Stimulated activated naive CD8-positive, alpha-beta T cell treated with anti-CD3 and anti-CD28 coated beads, Interleukin-15, Interleukin-2, amounts not matched to agents 100 ng/mL and 50 ng/mL, for 24 hours (primary cell): ENCODE data around the gene SEMA7A.

Experiments
- H3K27ac Mint-ChIP-seq: one replicate; pipeline ENCODE4 v1.8.0; 2021; ENCODE audit warnings: mild to moderate bottlenecking, mixed read lengths
- H3K27me3 Mint-ChIP-seq: one replicate; pipeline ENCODE4 v1.8.0; 2021; ENCODE audit warnings: mixed read lengths
- H3K36me3 Mint-ChIP-seq: one replicate; pipeline ENCODE4 v1.8.0; 2021; ENCODE audit warnings: low read depth, mixed read lengths
- H3K4me1 Mint-ChIP-seq: one replicate; pipeline ENCODE4 v1.8.0; 2021; ENCODE audit warnings: low read depth, mixed read lengths
- H3K4me3 Mint-ChIP-seq: one replicate; pipeline ENCODE4 v1.8.0; 2021; ENCODE audit warnings: mild to moderate bottlenecking, mixed read lengths
- H3K9me3 Mint-ChIP-seq: one replicate; pipeline ENCODE4 v1.8.0; 2021; ENCODE audit warnings: mixed read lengths

SEMA7A gene

DNA sequence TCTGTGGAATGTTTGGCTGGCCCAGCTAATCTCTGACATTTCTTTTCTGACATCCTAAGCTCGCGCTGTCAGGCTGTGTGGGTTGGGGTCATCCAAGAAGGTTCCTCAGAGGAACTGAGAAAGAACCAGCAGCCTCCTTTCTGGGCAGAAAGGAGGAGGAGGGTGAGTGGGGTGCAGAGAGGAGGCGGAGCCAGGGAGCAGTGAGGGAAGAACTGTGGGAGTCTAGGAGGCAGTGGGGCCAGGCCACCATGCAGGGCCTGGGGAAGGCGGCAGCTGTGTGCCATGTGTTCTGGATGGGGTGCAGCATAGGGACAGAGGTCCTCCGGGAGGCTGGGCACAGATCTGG is 5.3 kb downstream of the SEMA7A start:
- Mint-ChIP-seq H3K9me3 (no peaks in the 10 kb centered on the region), H3K27me3 (no peaks in the 10 kb centered on the region), H3K27ac (peak overlapping the region; percentile 79), H3K4me3 (peak overlapping the region; percentile 95), H3K4me1 (peaks cover 87% of the 10 kb centered on the region), H3K36me3 (peaks cover 87% of the 10 kb centered on the region)

DNA sequence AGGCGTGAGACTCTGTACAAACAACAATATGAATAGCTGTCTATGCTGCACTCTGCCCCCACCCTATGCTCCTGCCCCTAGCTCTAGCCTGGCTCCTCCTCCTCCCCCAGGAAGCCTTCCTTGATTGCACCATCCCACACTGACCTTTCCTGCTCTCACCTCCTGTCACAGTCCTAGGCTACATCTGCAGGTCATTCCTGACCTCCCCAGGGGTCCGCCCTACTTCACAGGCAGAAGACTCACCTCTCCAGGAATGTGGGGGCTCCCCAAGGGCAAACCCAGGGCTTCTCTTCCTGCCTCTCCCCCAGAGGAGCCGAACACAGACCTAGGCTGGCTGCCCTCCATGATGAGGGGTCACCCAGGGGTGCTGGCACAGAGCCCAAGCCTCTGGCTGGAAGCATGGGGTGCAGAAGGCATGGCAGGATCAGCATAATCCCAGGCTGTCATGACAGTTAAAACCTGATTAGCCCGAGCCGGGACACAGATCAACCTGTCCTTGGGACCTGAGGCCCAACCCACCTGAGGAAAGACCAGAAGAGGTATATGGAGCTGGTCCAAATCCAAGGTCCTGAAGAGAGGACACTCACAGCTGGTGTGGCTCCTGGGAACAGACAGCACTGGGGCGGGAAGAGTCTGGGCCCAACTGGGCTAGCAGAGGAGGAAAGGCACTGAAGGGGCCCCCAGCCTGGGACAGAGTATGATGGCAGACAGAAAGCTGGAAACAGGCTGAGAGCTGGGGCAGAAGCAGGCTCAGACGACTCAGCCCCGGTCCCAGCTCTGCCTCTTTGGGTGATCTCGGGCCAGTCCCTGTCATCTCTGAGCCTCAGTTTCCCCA is 5.9 kb downstream of the SEMA7A start:
- peak overlapping the region; percentile 79 for H3K27ac Mint-ChIP-seq
- peaks cover 93% of the 10 kb centered on the region for H3K4me1 Mint-ChIP-seq
- peak overlapping the region; percentile 95 for H3K4me3 Mint-ChIP-seq

DNA sequence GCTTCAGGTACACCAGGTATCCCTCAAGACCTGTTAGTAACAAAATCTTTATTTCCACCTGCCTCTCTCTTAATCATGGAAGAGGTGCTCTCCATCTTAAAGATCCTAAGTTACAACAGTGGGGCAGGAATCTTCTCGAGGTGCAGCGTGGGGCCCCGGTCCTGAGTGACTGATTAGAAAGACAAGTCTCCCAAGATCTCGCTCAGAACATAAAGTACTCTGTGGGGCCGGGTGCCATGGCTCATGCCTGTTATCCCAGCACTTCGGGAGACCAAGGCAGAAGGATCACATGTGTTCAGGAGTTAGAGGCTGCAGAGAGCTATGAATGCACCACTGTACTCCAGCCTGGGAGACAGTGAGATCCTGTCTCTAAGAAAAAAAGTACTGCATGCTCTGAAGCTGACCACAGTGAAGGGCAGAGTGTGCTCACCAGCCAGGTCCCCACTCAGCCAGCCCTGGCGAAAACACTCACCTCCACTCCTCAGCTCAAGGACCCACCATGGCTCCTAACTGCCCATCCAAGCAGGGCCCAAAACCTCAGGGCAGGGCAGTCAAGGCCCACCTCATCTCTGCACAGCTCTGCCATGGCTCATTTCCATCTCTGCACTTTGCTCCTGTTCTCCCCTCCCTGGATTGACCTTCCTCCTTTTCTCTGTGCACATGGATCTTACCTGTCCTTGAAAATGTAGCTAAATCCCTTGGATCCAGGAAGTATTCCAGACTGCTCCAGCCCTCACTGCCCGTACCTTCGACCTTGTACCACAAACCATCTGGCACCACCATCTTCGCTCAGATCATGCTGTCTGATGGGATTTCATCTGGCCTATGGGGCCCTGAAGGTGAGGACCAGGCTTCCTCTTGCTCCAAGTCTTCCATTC is 7.1 kb downstream of the SEMA7A start:
- no peaks in the 10 kb centered on the region for H3K9me3 Mint-ChIP-seq
- peak overlapping the region; percentile 69 for H3K4me3 Mint-ChIP-seq
- H3K27ac Mint-ChIP-seq: peak overlapping the region; percentile 93

More for the DNA sequence above, 5.9 kb downstream of the SEMA7A start:
- Mint-ChIP-seq H3K27me3 (no peaks in the 10 kb centered on the region), H3K9me3 (no peaks in the 10 kb centered on the region), H3K36me3 (peaks cover 91% of the 10 kb centered on the region)

DNA sequence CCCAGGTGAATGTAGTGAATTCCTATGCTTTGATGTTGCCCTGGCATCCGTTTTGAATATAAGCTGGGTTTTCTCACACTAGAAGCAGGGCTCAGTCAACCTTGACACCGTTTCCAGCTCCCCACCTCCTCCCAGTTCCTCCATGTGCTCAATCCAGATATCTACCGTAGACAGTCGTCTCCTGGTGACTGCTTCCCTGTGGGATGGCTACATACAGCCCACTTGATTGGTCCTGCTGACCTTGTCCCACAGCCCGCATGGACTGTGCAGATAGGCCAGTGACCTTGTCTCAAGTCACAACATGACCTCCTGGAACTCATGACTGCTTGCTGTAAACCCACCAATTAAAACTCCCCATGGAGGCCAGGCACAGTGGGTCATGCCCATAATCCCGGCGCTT is 8.1 kb downstream of the SEMA7A start:
- peaks cover 85% of the 10 kb centered on the region for H3K36me3 Mint-ChIP-seq
- no peaks in the 10 kb centered on the region for H3K9me3 Mint-ChIP-seq
- H3K4me1 Mint-ChIP-seq: peaks cover 97% of the 10 kb centered on the region
- H3K27ac Mint-ChIP-seq: peak overlapping the region; percentile 93
- peak overlapping the region; percentile 53 for H3K4me3 Mint-ChIP-seq
- no peaks in the 10 kb centered on the region for H3K27me3 Mint-ChIP-seq

More for the DNA sequence above, 7.1 kb downstream of the SEMA7A start:
- Mint-ChIP-seq H3K4me1 (peaks cover 97% of the 10 kb centered on the region), H3K27me3 (no peaks in the 10 kb centered on the region), H3K36me3 (peaks cover 86% of the 10 kb centered on the region)

DNA sequence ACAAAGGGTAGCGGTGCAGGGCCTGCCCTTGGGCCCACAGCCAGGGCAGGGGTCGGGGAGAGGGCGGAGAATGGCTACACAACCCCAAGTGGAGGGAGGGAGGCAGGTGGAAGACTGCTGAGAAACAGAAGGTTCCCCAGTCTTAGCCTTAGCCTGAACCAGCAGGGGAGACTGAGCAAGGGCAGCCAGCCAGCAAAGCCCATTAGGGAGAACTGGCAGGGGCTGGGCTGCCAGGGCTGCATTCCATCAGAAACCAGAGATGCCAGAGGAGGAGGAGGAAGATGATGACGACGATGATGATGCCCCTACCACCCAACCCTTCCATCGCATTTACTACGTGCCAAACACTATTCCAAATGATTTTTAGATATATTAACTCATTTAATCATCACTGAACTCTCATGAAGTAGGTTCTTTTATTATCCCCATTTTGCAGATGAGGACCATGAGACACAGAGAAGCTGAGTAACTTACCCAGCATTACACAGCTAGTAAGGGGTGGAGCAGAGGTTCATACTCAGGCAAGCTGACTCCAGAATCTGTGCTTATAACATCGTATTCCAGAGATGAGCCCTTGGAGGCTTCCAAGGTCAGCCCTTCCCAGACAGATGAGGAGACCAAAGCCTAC is 8.7 kb downstream of the SEMA7A start:
- Mint-ChIP-seq H3K4me3 (no peak overlapping the region), H3K9me3 (no peaks in the 10 kb centered on the region), H3K36me3 (peaks cover 85% of the 10 kb centered on the region), H3K27ac (peak overlapping the region; percentile 43), H3K4me1 (peaks cover 97% of the 10 kb centered on the region), H3K27me3 (no peaks in the 10 kb centered on the region)

DNA sequence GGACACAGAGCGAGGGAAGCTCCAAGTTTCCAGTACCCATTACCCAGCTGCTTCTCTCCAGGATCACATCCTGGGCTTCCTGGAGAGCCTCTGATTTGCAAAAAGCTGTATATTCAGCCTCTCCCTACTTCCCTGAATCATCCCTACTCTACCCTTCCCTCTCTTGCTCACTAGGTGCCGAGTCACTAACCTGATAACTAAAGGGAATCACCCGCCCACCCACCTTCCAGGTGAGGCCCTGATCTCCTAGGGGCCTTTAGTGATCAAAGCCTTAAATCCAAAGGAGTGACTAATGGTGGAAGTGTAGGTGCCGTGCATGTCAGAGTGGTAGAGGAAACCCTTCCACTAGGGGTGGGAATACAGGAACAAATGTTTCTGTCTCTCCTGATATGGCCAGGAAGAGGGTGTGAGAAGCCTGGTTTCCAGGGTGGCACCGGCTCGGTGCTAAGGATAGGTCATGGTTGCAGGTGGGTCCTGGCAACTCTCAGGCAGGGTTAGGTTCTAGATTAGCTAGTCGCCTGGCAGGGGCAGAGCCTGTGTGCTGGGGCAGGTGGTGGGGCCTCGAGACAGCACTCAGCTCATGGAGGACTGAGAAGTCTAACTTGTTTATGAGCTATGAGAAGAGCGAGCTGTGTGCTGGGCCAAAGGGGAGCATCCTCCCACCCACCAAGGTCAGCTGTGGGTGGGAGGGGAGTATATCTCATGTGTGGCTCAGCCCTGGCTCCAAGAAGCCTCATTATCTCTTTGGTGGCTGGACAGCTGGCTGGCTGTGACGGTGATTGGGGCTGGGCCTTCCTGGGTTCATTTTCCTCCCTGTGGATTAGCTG is 10.1 kb downstream of the SEMA7A start:
- Mint-ChIP-seq H3K27ac (peak overlapping the region; percentile 43), H3K4me1 (peaks cover 94% of the 10 kb centered on the region), H3K9me3 (no peaks in the 10 kb centered on the region), H3K27me3 (no peaks in the 10 kb centered on the region), H3K4me3 (peak overlapping the region; percentile 25), H3K36me3 (peaks cover 80% of the 10 kb centered on the region)

DNA sequence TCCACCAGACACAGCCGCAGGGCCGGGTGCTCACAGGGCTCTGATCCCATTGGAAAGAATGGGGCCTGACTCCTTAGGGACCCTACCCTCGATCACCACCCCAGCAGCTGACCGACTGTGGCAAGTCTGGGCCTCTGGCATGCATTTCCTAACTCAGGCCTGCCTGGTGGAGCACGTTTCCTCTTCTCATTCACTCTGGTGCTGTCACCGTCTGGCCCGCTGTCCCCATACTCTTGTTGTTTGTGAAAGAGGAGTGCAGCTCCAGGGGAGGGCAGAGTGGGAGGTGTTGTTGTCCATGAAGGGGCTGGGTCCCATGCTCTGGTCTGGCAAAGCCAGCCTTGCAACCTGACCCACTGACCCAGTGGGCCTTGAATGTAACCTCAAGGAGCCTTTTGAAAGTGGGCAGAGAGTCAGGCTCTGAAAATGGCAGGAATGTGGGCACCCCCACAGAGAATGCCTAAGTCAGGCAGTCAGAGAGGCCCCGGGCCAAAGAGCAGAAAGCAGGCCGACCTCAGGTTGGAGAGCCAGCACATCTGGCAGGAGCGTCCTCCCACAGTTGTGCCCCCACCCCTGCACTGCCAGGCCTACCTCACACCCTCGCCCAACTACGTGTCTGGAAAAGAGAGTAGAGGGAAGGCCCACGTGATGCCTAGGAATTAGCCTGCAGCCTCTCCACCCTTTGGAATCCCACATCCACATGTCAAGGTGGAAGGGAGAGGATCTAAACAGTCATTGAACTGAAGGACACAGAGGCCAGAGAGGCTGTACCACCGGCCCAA is 10.9 kb downstream of the SEMA7A start:
- H3K4me3 Mint-ChIP-seq: peak overlapping the region; percentile 39
- H3K9me3 Mint-ChIP-seq: no peaks in the 10 kb centered on the region
- no peaks in the 10 kb centered on the region for H3K27me3 Mint-ChIP-seq
- H3K4me1 Mint-ChIP-seq: peaks cover 94% of the 10 kb centered on the region
- peaks cover 80% of the 10 kb centered on the region for H3K36me3 Mint-ChIP-seq
- H3K27ac Mint-ChIP-seq: peak overlapping the region; percentile 43

DNA sequence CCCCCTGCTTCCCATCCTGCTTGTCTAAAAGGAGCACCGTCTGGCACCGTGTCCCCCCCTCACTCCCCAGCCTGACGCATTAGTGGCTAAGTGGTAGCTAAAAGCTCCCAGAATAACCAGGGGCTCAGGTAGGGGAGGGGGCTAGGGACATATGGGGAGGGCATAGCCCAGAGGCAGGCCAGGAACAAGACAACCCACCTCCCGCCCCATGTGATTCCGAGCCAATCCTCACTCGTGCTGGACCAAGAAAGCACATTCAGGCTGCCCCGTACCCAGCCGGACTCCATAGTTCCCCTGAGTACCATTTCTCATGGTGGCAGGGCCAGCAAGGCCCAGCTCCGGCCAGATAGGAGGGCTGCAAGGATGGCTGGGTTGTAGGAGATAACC is 11.5 kb downstream of the SEMA7A start:
- no peak overlapping the region for H3K4me3 Mint-ChIP-seq
- no peaks in the 10 kb centered on the region for H3K9me3 Mint-ChIP-seq
- H3K4me1 Mint-ChIP-seq: peaks cover 89% of the 10 kb centered on the region
- no peak overlapping the region for H3K27ac Mint-ChIP-seq
- H3K27me3 Mint-ChIP-seq: no peaks in the 10 kb centered on the region
- H3K36me3 Mint-ChIP-seq: peaks cover 80% of the 10 kb centered on the region

DNA sequence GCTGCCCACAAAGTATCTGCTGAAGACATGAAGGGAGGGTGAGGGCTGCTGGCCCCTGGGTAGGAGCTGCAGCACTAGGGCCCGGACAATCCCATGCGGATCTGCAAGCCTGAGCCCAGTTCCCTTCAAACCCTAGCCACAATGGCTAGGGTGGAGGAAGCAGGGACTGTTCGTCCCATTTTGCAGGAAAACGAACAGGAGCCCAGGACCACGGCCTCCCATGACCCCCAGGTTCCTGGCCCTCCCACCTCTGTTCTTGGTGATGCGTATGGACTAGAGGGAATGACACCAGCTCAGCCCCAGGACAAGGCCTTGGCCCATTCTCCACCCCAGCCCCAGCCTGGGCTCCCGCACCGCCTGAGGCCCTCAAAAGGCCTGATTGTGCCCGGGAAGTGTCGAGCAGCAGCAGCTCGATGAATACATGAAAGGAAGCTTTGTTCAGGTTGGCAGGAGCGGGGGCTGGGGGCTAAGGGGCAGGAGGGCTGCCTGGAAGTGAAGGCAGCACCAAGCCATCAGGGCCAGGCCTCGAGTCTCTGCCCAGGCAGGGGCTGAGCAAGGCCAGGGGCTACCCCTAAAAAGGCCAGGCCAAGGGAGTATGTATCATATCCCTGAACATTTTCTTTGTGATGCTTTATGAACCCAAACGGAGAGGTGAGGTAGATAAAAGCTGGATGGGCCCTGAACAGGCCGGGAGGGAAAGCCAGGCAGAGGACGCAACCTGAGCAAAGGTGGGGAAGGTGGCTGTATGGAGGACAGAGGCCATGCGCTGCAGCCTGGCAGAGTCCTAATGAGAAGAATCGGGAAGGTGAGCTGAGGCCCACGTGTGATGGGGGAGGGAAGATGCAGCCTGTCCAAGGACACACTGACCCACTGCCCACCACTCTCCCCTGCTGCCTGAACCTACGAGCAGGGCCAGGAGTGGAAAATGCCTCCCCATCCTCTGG is 12.2 kb downstream of the SEMA7A start:
- Mint-ChIP-seq H3K36me3 (peaks cover 80% of the 10 kb centered on the region), H3K27me3 (no peaks in the 10 kb centered on the region), H3K27ac (peak overlapping the region; percentile 63), H3K9me3 (no peaks in the 10 kb centered on the region), H3K4me3 (peak overlapping the region; percentile 41), H3K4me1 (peaks cover 85% of the 10 kb centered on the region)

DNA sequence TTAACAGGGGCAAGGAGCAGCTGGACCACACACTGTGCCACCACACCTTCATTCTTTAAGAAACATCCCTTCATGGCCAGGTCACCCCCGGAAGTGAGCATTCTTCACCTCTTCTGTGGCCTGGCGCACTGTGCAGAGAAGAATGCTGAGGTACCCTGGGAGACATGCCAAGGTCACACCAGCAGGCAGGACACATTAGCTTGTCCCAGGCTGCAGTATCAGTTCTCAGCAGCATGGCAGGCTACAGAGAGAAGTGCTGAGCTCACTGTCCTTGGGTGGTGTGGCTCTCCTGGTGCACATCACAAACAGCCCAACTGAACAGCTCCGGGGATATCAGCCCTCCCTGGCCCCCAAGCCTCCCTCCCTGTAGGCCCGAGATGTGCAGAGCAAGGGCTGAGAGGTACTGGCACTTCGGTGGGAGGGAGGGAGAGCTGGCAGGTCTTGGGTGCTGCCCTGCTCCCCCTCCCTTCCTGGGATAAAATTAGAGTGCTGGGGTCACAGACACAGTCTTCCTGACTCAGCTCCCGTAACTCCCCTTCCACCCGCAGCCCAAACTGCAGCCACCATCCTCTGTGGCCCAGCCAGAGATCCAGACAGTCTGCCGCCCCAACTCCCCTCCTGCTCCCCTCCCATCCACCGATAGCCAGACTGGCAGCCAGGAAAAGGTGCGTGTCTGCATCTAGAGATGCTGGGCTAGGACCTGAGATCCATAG is 13.4 kb downstream of the SEMA7A start:
- H3K9me3 Mint-ChIP-seq: no peaks in the 10 kb centered on the region
- H3K4me1 Mint-ChIP-seq: peaks cover 81% of the 10 kb centered on the region
- peak overlapping the region; percentile 79 for H3K27ac Mint-ChIP-seq
- H3K27me3 Mint-ChIP-seq: no peaks in the 10 kb centered on the region
- peaks cover 81% of the 10 kb centered on the region for H3K36me3 Mint-ChIP-seq
- peak overlapping the region; percentile 38 for H3K4me3 Mint-ChIP-seq

DNA sequence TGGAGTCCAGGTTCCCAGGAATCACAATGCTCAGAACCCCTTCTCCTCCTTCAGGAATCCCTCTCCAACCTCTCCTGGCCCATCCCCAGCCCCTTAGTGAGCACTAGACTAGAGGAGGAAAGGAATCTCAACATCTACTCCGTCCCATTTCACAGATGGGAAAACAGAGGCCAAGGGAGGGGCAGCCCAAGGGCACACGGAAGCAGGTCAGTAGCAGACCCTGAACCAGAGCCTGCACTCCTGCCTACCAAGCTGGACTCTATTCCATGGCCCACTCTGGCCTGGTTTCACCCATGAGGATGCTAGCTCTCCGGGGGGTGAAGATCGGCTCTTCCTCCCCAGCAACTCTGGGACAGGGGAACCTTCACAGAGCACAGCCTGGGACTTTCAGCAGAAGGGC is 14.3 kb downstream of the SEMA7A start:
- peak overlapping the region; percentile 79 for H3K27ac Mint-ChIP-seq
- H3K36me3 Mint-ChIP-seq: peaks cover 81% of the 10 kb centered on the region
- H3K4me3 Mint-ChIP-seq: no peak overlapping the region
- no peaks in the 10 kb centered on the region for H3K9me3 Mint-ChIP-seq
- H3K4me1 Mint-ChIP-seq: peaks cover 75% of the 10 kb centered on the region
- no peaks in the 10 kb centered on the region for H3K27me3 Mint-ChIP-seq

DNA sequence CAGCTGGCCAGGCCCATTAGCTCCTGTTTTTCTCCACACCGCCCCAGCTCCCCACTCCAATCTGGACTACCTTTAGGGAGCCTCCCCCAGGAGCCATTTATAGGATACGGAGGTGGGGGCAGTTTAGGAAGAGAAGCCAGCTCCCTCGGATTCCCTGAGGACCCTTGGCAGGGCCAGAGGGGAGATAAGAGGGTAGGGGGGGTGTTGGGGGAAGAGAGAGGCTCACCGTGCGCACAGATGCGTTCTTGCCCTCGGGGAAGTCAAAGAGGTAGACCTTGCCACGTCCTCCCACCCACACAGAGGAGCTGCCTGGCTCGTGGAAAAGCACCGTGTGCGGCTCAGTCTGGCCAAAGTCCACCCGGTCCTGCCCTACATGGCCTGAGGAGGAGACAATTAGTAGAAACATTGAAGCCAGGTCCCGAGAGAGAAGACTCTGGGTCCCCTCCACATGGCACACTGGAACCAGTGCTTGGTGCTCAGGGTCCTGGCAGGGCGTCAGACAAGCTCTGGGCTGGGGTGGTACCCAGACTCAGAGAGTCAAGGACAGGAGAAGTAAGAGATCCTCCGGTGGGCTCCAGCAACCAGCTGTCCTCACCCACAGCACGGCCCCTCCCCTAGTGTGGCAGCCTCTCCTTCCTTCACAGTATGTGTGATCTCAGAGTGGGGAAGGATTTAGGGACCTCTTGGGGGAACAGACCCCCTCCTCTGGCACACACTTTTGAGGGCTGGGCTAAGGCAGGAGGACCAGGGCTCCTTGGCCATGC is 15.0 kb downstream of the SEMA7A start:
- Mint-ChIP-seq H3K4me3 (no peak overlapping the region), H3K4me1 (peaks cover 74% of the 10 kb centered on the region), H3K36me3 (peaks cover 82% of the 10 kb centered on the region), H3K27me3 (no peaks in the 10 kb centered on the region), H3K27ac (peak overlapping the region; percentile 70), H3K9me3 (no peaks in the 10 kb centered on the region)
